GM10248 (cell line): ENCODE data around the gene SLIT3.

ENCODE experiments used
- CTCF ChIA-PET: fragments of 300-600 bp; sonication (Branson Sonifier 250); formaldehyde crosslinking; extraction: SDS; loops from one replicate; lab custom pipeline; 2021; ENCODE audit warnings: antibody characterized with exemption; lab: Yijun Ruan, JAX
- POLR2A ChIA-PET: fragments of 350-650 bp; sonication (Branson Sonifier 250); formaldehyde crosslinking; extraction: SDS; loops from one replicate; lab custom pipeline; 2020; ENCODE audit warnings: antibody characterized with exemption; lab: Yijun Ruan, JAX
- DNase-seq: peaks from one replicate; pipeline ENCODE4 v3.0.0; 2012; ENCODE audit errors: extremely low spot score
- CTCF ChIP-seq: IDR thresholded peaks from 2 replicates; pipeline ENCODE4 v1.5.1; 2012; ENCODE audit warnings: mild to moderate bottlenecking, low read depth; ENCODE audit errors: extremely low read depth, missing control alignments, control extremely low read depth

SLIT3 gene

GRCh38 chr5:169002953-169003555 is 297.9 kb downstream of the SLIT3 start:
- TF ChIP-seq CTCF, result no peak
- DNase-seq, result no peak
- CTCF ChIA-PET, result interaction anchor here (1.2 kb wide), 1 partner anchor 16 kb away, joined by 3 read pairs; no protein-coding TSS in a partner anchor
- POLR2A ChIA-PET, result interaction anchor here (0.6 kb wide), 1 partner anchor 481 kb away, joined by 3 read pairs; no protein-coding TSS in a partner anchor

- TF ChIP-seq CTCF, result no peak
- ChIA-PET CTCF (interaction anchor here (1.6 kb wide), 1 partner anchor 11 kb away, joined by 4 read pairs; no protein-coding TSS in a partner anchor), POLR2A (no interaction called here)
- no peak for DNase-seq
Measured at GRCh38 chr5:169001394-169001793, 299.5 kb downstream of the SLIT3 start.

DNA sequence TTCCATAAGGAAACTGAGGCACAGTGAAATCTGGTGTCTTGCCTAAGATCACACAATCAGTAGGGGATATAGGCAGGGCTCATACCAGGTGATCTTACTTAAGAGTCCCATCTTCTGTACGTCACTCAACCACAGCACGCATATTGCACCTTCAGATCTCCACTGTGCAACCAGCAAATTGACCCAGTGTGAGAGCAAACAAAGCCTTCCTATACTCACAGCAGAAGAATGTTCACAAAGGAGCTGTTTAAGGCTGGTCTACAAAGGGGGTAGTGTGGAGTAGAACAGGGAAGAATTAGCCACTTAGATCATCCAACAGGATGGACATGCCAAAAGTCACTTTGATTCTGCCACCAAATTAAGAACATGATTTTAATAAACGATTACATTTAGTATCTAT is 305.9 kb downstream of the SLIT3 start:
- ChIA-PET CTCF (interaction anchor here (0.8 to 3.1 kb wide), 5 partner anchors 7 to 289 kb away, joined by 3 to 29 read pairs (median 3); no protein-coding TSS in a partner anchor), POLR2A (no interaction called here)
- no peak for DNase-seq
- no peak for TF ChIP-seq CTCF

- CTCF ChIA-PET, result no interaction called here
- POLR2A ChIA-PET, result no interaction called here
- DNase-seq, result no peak
- no peak for TF ChIP-seq CTCF
Measured at GRCh38 chr5:168992687-168993086, 308.3 kb downstream of the SLIT3 start.

- DNase-seq, result no peak
- CTCF ChIA-PET, result no interaction called here
- TF ChIP-seq CTCF, result no peak
- POLR2A ChIA-PET, result no interaction called here
Measured at GRCh38 chr5:168992016-168992415, 308.9 kb downstream of the SLIT3 start.

GRCh38 chr5:168991311-168991710 is 309.6 kb downstream of the SLIT3 start:
- CTCF ChIA-PET, result interaction anchor here (1.0 to 1.8 kb wide), 5 partner anchors 10 to 590 kb away, joined by 3 to 4 read pairs (median 3); no protein-coding TSS in a partner anchor
- no peak for DNase-seq
- TF ChIP-seq CTCF, result no peak
- POLR2A ChIA-PET, result no interaction called here
